Loucy (cell line): Measurements from ENCODE around the gene DNAJC1.

ENCODE experiments used
- H2AFZ ChIP-seq: fragments of 200-600 bp; sonication (generic); 2 replicates; pipeline ENCODE4 v1.6.0; 2016; ENCODE audit warnings: antibody characterized with exemption, mild to moderate bottlenecking, low read length, moderate library complexity
- H3F3A ChIP-seq: fragments of 200-600 bp; 2 replicates; pipeline ENCODE4 v1.6.0; 2016; ENCODE audit warnings: antibody characterized with exemption, low read depth, mild to moderate bottlenecking
- H3K27me3 ChIP-seq: fragments of 200-600 bp; sonication (generic); 2 replicates; pipeline ENCODE4 v1.6.1; 2014; ENCODE audit warnings: low read length, mild to moderate bottlenecking; ENCODE audit not compliant: insufficient read depth, poor library complexity, severe bottlenecking
- H3K36me3 ChIP-seq: fragments of 200-600 bp; sonication (generic); 2 replicates; pipeline ENCODE4 v1.6.1; 2016; ENCODE audit warnings: low read length; ENCODE audit not compliant: insufficient read depth
- H3K4me1 ChIP-seq: fragments of 200-600 bp; sonication (generic); 2 replicates; pipeline ENCODE4 v1.5.1; 2014; ENCODE audit warnings: low read length, mild to moderate bottlenecking; ENCODE audit not compliant: insufficient read depth, poor library complexity, severe bottlenecking
- H3K4me2 ChIP-seq: fragments of 200-600 bp; sonication (generic); 2 replicates; pipeline ENCODE4 v1.6.0; 2014; ENCODE audit warnings: antibody characterized with exemption, low read length, low read depth, mild to moderate bottlenecking; ENCODE audit not compliant: poor library complexity, severe bottlenecking
- H3K4me3 ChIP-seq: fragments of 200-600 bp; sonication (generic); 2 replicates; pipeline ENCODE4 v1.5.1; 2014; ENCODE audit warnings: low read length, mild to moderate bottlenecking, mixed read lengths; ENCODE audit not compliant: poor library complexity, severe bottlenecking
- H3K79me2 ChIP-seq: fragments of 200-600 bp; sonication (generic); 2 replicates; pipeline ENCODE4 v1.6.1; 2014; ENCODE audit warnings: low read length; ENCODE audit not compliant: insufficient read depth
- H3K9ac ChIP-seq: fragments of 200-600 bp; sonication (generic); 2 replicates; pipeline ENCODE4 v1.6.0; 2014; ENCODE audit warnings: mild to moderate bottlenecking, low read depth, low read length, moderate library complexity; ENCODE audit not compliant: poor library complexity, severe bottlenecking
- H3K9me2 ChIP-seq: fragments of 200-600 bp; sonication (generic); replicated peaks from 2 replicates; pipeline ENCODE4 v1.6.1; 2016; ENCODE audit warnings: low read depth, low read length, mixed read lengths
- H3K9me3 ChIP-seq: fragments of 200-600 bp; sonication (generic); 2 replicates; pipeline ENCODE4 v1.6.1; 2014; ENCODE audit warnings: mild to moderate bottlenecking, antibody characterized with exemption, low read length, low read depth; ENCODE audit not compliant: insufficient read depth
- H4K20me1 ChIP-seq: fragments of 200-600 bp; sonication (generic); 2 replicates; pipeline ENCODE4 v1.6.0; 2014; ENCODE audit warnings: antibody characterized with exemption, low read length, mild to moderate bottlenecking; ENCODE audit not compliant: insufficient read depth, poor library complexity, severe bottlenecking
- EZH2phosphoT487 ChIP-seq: fragments of 200-600 bp; IDR thresholded peaks from 2 replicates; pipeline ENCODE4 v1.6.1; 2018; ENCODE audit warnings: antibody characterized with exemption, mild to moderate bottlenecking, moderate library complexity, borderline replicate concordance
- TF ChIP-seq, protein P1 (sequence below): fragments of 200-600 bp; sonication (generic); conservative IDR thresholded peaks from 2 replicates; pipeline ENCODE4 v1.5.1; 2014; ENCODE audit warnings: mild to moderate bottlenecking, antibody characterized with exemption, low read length

DNAJC1 gene

DNA sequence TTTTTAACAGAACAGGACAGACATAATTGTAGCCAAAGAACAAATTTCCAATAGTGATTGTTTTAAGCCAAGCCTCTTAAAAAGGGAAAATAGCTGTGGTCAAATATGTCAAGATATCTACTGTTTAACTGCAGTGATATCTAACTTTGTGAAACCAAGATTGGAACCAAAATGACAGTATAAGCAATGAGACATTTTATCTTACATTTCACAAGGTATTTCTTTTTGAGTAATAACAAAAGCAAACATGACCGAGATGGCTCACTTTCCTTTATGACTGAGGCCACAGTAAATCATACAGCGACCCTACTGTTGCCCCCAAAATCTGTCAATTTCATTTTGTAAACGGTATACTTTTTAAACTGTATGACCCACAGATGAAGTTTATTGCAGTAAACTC lies 253.7 kb downstream of the DNAJC1 start:
- Histone ChIP-seq H3F3A (no peaks in the 10 kb centered on the region), H2AFZ (no peak overlapping the region), H4K20me1 (no peaks in the 10 kb centered on the region), H3K9me3 (no peaks in the 10 kb centered on the region), H3K4me2 (no peak overlapping the region), H3K4me3 (no peak overlapping the region), H3K4me1 (peaks cover 18% of the 10 kb centered on the region), H3K79me2 (no peaks in the 10 kb centered on the region), H3K9ac (no peak overlapping the region), H3K9me2 (no peaks in the 10 kb centered on the region), H3K27me3 (no peaks in the 10 kb centered on the region), H3K36me3 (peaks cover 10% of the 10 kb centered on the region; the same call in 1 of the 2 replicates)
- TF ChIP-seq EZH2phosphoT487: no peak
- TF ChIP-seq, protein P1, sequence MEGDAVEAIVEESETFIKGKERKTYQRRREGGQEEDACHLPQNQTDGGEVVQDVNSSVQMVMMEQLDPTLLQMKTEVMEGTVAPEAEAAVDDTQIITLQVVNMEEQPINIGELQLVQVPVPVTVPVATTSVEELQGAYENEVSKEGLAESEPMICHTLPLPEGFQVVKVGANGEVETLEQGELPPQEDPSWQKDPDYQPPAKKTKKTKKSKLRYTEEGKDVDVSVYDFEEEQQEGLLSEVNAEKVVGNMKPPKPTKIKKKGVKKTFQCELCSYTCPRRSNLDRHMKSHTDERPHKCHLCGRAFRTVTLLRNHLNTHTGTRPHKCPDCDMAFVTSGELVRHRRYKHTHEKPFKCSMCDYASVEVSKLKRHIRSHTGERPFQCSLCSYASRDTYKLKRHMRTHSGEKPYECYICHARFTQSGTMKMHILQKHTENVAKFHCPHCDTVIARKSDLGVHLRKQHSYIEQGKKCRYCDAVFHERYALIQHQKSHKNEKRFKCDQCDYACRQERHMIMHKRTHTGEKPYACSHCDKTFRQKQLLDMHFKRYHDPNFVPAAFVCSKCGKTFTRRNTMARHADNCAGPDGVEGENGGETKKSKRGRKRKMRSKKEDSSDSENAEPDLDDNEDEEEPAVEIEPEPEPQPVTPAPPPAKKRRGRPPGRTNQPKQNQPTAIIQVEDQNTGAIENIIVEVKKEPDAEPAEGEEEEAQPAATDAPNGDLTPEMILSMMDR: no peak

DNA sequence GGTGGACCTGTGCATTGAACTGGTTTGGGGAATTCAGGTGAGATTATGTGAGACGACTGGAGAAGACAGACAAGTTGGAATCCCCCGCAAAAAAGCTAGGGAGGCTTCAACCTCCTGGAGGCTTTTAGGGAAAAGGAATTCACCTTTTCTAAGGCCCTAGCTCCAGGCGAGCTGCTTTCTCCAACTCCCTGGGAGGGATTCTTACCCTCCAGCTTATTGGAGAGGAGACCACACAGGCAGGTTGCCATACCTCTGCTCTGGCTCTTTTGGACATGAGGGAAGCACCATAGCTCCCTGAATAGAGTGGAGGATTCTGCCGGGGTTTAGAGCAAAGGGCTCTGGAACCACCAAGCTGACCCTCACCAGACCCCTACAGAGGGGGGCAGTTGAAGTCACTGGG lies 255.7 kb downstream of the DNAJC1 start:
- Histone ChIP-seq H3K4me3 (no peak overlapping the region), H3K79me2 (no peaks in the 10 kb centered on the region), H3K36me3 (peaks cover 23% of the 10 kb centered on the region; the same call in 1 of the 2 replicates), H3K9me2 (no peaks in the 10 kb centered on the region), H4K20me1 (no peaks in the 10 kb centered on the region), H2AFZ (no peak overlapping the region), H3K9me3 (no peaks in the 10 kb centered on the region), H3K4me1 (peaks cover 18% of the 10 kb centered on the region), H3K27me3 (no peaks in the 10 kb centered on the region), H3K4me2 (no peak overlapping the region), H3K9ac (no peak overlapping the region), H3F3A (no peaks in the 10 kb centered on the region)
- no peak for TF ChIP-seq EZH2phosphoT487
- TF ChIP-seq, protein P1: no peak

DNA sequence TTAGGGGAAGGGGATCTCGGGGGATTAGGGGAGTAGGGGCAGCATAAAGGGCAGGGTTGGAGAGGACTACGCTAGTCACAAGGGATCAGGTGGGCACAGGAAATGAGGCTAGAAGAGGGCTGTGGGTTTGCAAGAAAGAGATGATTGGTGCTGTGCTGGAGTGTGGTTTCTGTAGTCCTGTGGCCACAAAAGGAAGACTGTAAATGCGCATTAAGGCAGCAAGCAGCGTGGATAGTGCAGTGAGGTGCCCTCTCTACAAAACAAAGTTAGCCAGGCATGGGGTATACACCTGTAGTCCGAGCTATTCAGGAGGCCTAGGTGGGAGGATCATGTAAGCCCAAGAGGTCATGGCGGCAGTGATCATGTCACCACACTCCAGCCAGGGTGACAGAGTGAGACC lies 257.4 kb downstream of the DNAJC1 start:
- no peaks in the 10 kb centered on the region for H3K9me2 ChIP-seq
- no peaks in the 10 kb centered on the region for H3K27me3 ChIP-seq
- H4K20me1 ChIP-seq: no peaks in the 10 kb centered on the region
- H3K4me1 ChIP-seq: peaks cover 15% of the 10 kb centered on the region
- peak overlapping the region; percentile 78 for H3K4me2 ChIP-seq
- no peaks in the 10 kb centered on the region for H3K9me3 ChIP-seq
- no peak overlapping the region for H3K9ac ChIP-seq
- H3K36me3 ChIP-seq: peaks cover 39% of the 10 kb centered on the region; the same call in 1 of the 2 replicates
- H3K4me3 ChIP-seq: peak overlapping the region; percentile 57
- H2AFZ ChIP-seq: no peak overlapping the region
- TF ChIP-seq, protein P1: no peak
- no peak for TF ChIP-seq EZH2phosphoT487
- H3F3A ChIP-seq: no peaks in the 10 kb centered on the region
- no peaks in the 10 kb centered on the region for H3K79me2 ChIP-seq
